CD8-positive, alpha-beta memory T cell (primary cell): ENCODE data around the gene SPACA4. TPM values are rescaled to one million over a fixed set of nuclear protein-coding genes. Genes with fewer than 3 reads are reported as not detected.
"Not testable (repeated sequence)": the region's sequence is repeated elsewhere in the genome, so short reads cannot be mapped to it uniquely, and the experiment has no call there.

Source experiments
- CTCF ChIA-PET: fragments of 350-600 bp; sonication (Branson Sonifier 250); formaldehyde crosslinking; loops from one replicate; lab custom pipeline; 2021; ENCODE audit warnings: antibody characterized with exemption; lab: Charles Lee
- POLR2A ChIA-PET: fragments of 350-600 bp; sonication (Branson Sonifier 250); formaldehyde crosslinking; loops from one replicate; lab custom pipeline; 2021; ENCODE audit warnings: antibody characterized with exemption; lab: Charles Lee
- DNase-seq, 5 donors: peaks; one replicate each; pipeline versions ENCODE4 v3.0.0 to v3.0.0-alpha.2; 2020 to 2022; ENCODE audit warnings: mixed read lengths in 1 of 5
- H3K27ac ChIP-seq: one replicate; pipeline ENCODE4 v1.7.0; 2013; ENCODE audit warnings: low read depth, mild to moderate bottlenecking, low read length, moderate library complexity
- H3K27me3 ChIP-seq: 2 replicates; pipeline ENCODE4 v1.7.0; 2013; ENCODE audit warnings: low read length, mild to moderate bottlenecking; ENCODE audit not compliant: insufficient read depth, poor library complexity, severe bottlenecking
- H3K36me3 ChIP-seq: 2 replicates; pipeline ENCODE4 v1.7.0; 2013; ENCODE audit warnings: mild to moderate bottlenecking, low read length, moderate library complexity; ENCODE audit not compliant: insufficient read depth
- H3K4me1 ChIP-seq: 2 replicates; pipeline ENCODE4 v1.7.0; 2013; ENCODE audit warnings: mild to moderate bottlenecking, low read length, moderate library complexity; ENCODE audit not compliant: insufficient read depth
- H3K4me3 ChIP-seq: 2 replicates; pipeline ENCODE4 v1.7.0; 2013; ENCODE audit warnings: mild to moderate bottlenecking, low read length
- H3K9me3 ChIP-seq: 2 replicates; pipeline ENCODE4 v1.7.0; 2013; ENCODE audit warnings: mild to moderate bottlenecking, low read length
- H3K27ac Mint-ChIP-seq, 8 donors: one replicate each; pipeline ENCODE4 v1.8.0; 2020 to 2021; ENCODE audit warnings: mixed read lengths in 8 of 8, mild to moderate bottlenecking in 6 of 8, inconsistent platforms in 3 of 8, moderate library complexity in 3 of 8
- H3K27me3 Mint-ChIP-seq, 2 donors: one replicate each; pipeline ENCODE4 v1.8.0; 2020 to 2021; ENCODE audit warnings: mixed read lengths in 2 of 2, mild to moderate bottlenecking in 1 of 2, moderate library complexity in 1 of 2
- H3K36me3 Mint-ChIP-seq, 3 donors: one replicate each; pipeline ENCODE4 v1.8.0; 2020 to 2021; ENCODE audit warnings: mixed read lengths in 3 of 3, inconsistent platforms in 1 of 3, mild to moderate bottlenecking in 1 of 3
- H3K4me1 Mint-ChIP-seq, 3 donors: one replicate each; pipeline ENCODE4 v1.8.0; 2020 to 2021; ENCODE audit warnings: mixed read lengths in 3 of 3, inconsistent platforms in 1 of 3, mild to moderate bottlenecking in 1 of 3
- H3K4me3 Mint-ChIP-seq, 7 donors: one replicate each; pipeline ENCODE4 v1.8.0; 2020 to 2021; ENCODE audit warnings: mixed read lengths in 7 of 7, mild to moderate bottlenecking in 6 of 7, moderate library complexity in 4 of 7, inconsistent platforms in 2 of 7
- H3K9me3 Mint-ChIP-seq, 5 donors: one replicate each; pipeline ENCODE4 v1.8.0; 2020 to 2022; ENCODE audit warnings: mixed read lengths in 5 of 5, mild to moderate bottlenecking in 3 of 5, moderate library complexity in 2 of 5, inconsistent platforms in 1 of 5
- polyA plus RNA-seq: library from polyadenylated mRNA; unstranded; fragments of 300-500 nt; fragmentation: Illumina TruSeq; gene quantifications from one replicate; pipeline ENCODE4 v1.2.3, GENCODE V29; 2021
- total RNA-seq, 2 experiments: library from RNA; stranded (reverse); gene quantifications; one replicate each; pipeline ENCODE4 v1.2.3, GENCODE V29; 2021

The SPACA4 gene
- total and polyA plus RNA-seq, 3 experiments from 2014 or later: not detected

DNA sequence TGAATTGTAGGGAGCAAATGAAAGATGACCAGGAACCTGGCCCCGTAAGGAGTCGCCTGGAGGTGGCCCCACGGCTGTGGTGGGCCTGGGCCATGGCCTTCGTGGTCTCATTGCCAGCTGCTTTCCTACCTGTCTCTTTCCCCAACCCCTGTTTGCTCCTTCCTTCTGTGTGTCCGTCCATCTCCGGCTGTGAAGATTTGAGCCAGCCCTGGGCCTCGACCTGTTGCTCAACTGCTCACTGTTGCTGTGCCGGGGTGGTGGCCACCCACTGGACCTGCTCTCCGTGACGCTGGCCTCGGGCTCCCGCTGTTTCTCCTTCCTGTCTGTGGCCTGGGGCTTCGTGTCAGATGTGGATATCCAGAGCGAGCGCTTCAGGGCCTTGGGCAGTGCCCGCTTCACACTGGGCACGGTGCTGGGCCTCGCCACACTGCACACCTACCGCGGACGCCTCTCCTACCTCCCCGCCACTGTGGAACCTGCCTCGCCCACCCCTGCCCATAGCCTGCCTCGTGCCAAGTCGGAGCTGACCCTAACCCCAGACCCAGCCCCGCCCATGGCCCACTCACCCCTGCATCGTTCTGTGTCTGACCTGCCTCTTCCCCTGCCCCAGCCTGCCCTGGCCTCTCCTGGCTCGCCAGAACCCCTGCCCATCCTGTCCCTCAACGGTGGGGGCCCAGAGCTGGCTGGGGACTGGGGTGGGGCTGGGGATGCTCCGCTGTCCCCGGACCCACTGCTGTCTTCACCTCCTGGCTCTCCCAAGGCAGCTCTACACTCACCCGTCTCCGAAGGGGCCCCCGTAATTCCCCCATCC is 22.1 kb downstream of the SPACA4 start:
- Histone ChIP-seq H3K9me3 (no peaks in the 10 kb centered on the region), H3K36me3 (peaks cover 30% of the 10 kb centered on the region), H3K27me3 (no peaks in the 10 kb centered on the region), H3K4me3 (no peak overlapping the region), H3K27ac (no peak overlapping the region), H3K4me1 (peaks cover 16% of the 10 kb centered on the region)
- DNase-seq: no peak
- ChIA-PET POLR2A (interaction anchor here (0.6 to 0.9 kb wide), 3 partner anchors 9 to 70 kb away, joined by 3 to 11 read pairs (median 5); partner anchors contain the start of gene SPHK2), CTCF (no interaction called here)
- peak overlapping the region in 1 of 7 donors; percentile 12 for H3K4me3 Mint-ChIP-seq
- peaks cover 21 to 53% (median 24%) of the 10 kb centered on the region in 3 donors for H3K4me1 Mint-ChIP-seq
- peaks cover 0 to 54% (median 1%) of the 10 kb centered on the region in 3 donors for H3K36me3 Mint-ChIP-seq
- no peaks in the 10 kb centered on the region for H3K27me3 Mint-ChIP-seq
- peak overlapping the region in 1 of 8 donors; percentile 36 for H3K27ac Mint-ChIP-seq
- H3K9me3 Mint-ChIP-seq: no peaks in the 10 kb centered on the region

DNA sequence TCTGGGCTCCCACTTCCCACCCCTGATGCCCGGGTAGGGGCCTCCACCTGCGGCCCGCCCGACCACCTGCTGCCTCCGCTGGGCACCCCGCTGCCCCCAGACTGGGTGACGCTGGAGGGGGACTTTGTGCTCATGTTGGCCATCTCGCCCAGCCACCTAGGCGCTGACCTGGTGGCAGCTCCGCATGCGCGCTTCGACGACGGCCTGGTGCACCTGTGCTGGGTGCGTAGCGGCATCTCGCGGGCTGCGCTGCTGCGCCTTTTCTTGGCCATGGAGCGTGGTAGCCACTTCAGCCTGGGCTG is 22.7 kb downstream of the SPACA4 start:
- H3K4me1 ChIP-seq: peaks cover 19% of the 10 kb centered on the region
- no peak overlapping the region for H3K27ac Mint-ChIP-seq
- peaks cover 18 to 53% (median 22%) of the 10 kb centered on the region in 3 donors for H3K4me1 Mint-ChIP-seq
- peaks cover 30% of the 10 kb centered on the region for H3K36me3 ChIP-seq
- H3K9me3 Mint-ChIP-seq: no peaks in the 10 kb centered on the region
- no peak overlapping the region for H3K27ac ChIP-seq
- H3K4me3 Mint-ChIP-seq: no peak overlapping the region
- CTCF ChIA-PET: no interaction called here
- POLR2A ChIA-PET: interaction anchor here (0.6 to 0.9 kb wide), 2 partner anchors 10 to 71 kb away, joined by 3 to 11 read pairs; partner anchors contain the start of gene SPHK2
- no peaks in the 10 kb centered on the region for H3K27me3 ChIP-seq
- no peaks in the 10 kb centered on the region for H3K9me3 ChIP-seq
- H3K4me3 ChIP-seq: no peak overlapping the region
- no peak for DNase-seq
- peaks cover 0 to 54% (median 0%) of the 10 kb centered on the region in 3 donors for H3K36me3 Mint-ChIP-seq
- no peaks in the 10 kb centered on the region for H3K27me3 Mint-ChIP-seq

DNA sequence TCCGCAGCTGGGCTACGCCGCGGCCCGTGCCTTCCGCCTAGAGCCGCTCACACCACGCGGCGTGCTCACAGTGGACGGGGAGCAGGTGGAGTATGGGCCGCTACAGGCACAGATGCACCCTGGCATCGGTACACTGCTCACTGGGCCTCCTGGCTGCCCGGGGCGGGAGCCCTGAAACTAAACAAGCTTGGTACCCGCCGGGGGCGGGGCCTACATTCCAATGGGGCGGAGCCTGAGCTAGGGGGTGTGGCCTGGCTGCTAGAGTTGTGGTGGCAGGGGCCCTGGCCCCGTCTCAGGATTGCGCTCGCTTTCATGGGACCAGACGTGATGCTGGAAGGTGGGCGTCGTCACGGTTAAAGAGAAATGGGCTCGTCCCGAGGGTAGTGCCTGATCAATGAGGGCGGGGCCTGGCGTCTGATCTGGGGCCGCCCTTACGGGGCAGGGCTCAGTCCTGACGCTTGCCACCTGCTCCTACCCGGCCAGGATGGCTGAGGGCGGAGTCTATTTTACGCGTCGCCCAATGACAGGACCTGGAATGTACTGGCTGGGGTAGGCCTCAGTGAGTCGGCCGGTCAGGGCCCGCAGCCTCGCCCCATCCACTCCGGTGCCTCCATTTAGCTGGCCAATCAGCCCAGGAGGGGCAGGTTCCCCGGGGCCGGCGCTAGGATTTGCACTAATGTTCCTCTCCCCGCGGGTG is 23.2 kb downstream of the SPACA4 start:
- DNase-seq: no peak
- no peaks in the 10 kb centered on the region for H3K27me3 Mint-ChIP-seq
- H3K9me3 ChIP-seq: no peaks in the 10 kb centered on the region
- H3K27me3 ChIP-seq: no peaks in the 10 kb centered on the region
- ChIA-PET CTCF (no interaction called here), POLR2A (interaction anchor here (0.9 kb wide), 1 partner anchor 10 kb away, joined by 3 read pairs; the partner anchor contains the start of gene SPHK2)
- peaks cover 30% of the 10 kb centered on the region for H3K36me3 ChIP-seq
- H3K4me1 Mint-ChIP-seq: peaks cover 20 to 54% (median 22%) of the 10 kb centered on the region in 3 donors
- H3K36me3 Mint-ChIP-seq: peaks cover 0 to 57% (median 0%) of the 10 kb centered on the region in 3 donors
- H3K4me1 ChIP-seq: peaks cover 23% of the 10 kb centered on the region
- H3K4me3 Mint-ChIP-seq: no peak overlapping the region
- H3K9me3 Mint-ChIP-seq: peaks cover 0 to under 1% (median 0%) of the 10 kb centered on the region in 5 donors
- no peak overlapping the region for H3K4me3 ChIP-seq
- no peak overlapping the region for H3K27ac ChIP-seq
- no peak overlapping the region for H3K27ac Mint-ChIP-seq

DNA sequence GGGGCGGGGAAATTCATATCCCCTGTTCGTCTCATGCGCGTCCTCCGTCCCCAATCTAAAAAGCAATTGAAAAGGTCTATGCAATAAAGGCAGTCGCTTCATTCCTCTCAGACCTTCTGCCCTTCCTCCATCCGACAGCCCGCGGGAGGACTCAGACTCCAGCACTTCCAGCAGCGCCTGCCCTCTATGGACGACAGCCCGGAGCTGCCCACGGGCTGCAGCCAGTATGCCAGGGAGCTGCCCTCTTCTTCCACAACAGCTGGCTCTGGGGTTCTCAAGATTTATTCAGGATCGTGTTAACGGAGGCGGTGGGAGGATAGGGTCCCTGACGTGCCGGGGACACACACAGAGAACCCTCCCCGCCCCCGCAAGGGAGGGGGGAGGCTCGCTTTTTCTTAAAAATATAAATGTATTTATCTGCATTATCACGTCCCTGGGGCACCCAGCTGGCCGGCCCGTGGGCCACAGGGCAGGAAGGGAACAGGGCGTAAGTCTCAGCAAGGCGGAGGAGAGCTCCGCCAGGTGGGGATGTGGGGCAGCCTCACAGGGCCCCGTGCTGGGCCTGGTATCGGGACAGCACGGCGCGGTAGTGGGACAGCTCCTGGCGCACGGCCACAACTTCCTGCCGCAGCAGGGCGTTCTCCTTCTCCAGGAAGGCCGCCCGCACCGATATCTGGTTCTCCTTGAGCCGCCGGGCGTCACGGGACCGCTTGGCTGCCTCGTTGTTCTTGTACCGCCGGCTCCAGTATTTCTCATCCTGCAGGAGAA is 23.9 kb downstream of the SPACA4 start:
- Histone ChIP-seq H3K9me3 (no peaks in the 10 kb centered on the region), H3K4me3 (no peak overlapping the region), H3K27ac (no peak overlapping the region), H3K27me3 (no peaks in the 10 kb centered on the region), H3K36me3 (peaks cover 30% of the 10 kb centered on the region), H3K4me1 (peaks cover 29% of the 10 kb centered on the region)
- H3K4me3 Mint-ChIP-seq: no peak overlapping the region
- ChIA-PET POLR2A (interaction anchor here (1.8 kb wide), 1 partner anchor 11 kb away, joined by 4 read pairs; the partner anchor contains the start of genes RPL18 and SPHK2), CTCF (no interaction called here)
- DNase-seq: no peak
- peaks cover 0 to 58% (median 0%) of the 10 kb centered on the region in 3 donors for H3K36me3 Mint-ChIP-seq
- no peak overlapping the region for H3K27ac Mint-ChIP-seq
- H3K27me3 Mint-ChIP-seq: no peaks in the 10 kb centered on the region
- peaks cover 0 to 2% (median 0%) of the 10 kb centered on the region in 5 donors for H3K9me3 Mint-ChIP-seq
- peaks cover 19 to 53% (median 24%) of the 10 kb centered on the region in 3 donors for H3K4me1 Mint-ChIP-seq

DNA sequence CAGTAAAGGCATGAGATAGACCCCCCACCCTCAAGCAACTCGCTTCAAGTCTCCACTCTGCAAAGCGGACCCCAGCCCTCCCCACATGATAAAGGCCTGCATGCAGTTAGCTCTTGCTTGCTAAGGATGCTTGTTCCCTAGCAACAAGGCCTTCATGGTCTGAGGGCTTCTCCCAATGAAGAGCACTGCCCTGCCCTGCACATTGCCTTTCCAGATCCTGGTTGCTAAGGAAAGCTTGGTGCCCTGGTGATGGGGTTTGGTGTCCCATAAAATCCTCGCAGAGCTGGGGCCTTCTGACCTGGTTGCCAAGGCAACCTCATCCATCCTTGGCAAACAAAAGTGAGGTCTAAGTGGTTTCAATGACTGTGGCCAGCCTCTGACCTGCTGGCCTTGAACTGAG is 24.7 kb downstream of the SPACA4 start:
- ChIA-PET POLR2A (interaction anchor here (1.8 kb wide), 1 partner anchor 12 kb away, joined by 4 read pairs; the partner anchor contains the start of genes RPL18 and SPHK2), CTCF (interaction anchor here (1.0 kb wide), 1 partner anchor 15 kb away, joined by 5 read pairs; the partner anchor contains the start of gene CA11)
- Mint-ChIP-seq H3K4me3 (no peak overlapping the region), H3K9me3 (peaks cover 0 to 2% (median 0%) of the 10 kb centered on the region in 5 donors), H3K36me3 (peaks cover 0 to 59% (median 0%) of the 10 kb centered on the region in 3 donors), H3K4me1 (peaks cover 22 to 56% (median 26%) of the 10 kb centered on the region in 3 donors), H3K27ac (peak overlapping the region in 1 of 8 donors; percentile 68), H3K27me3 (no peaks in the 10 kb centered on the region)
- H3K4me1 ChIP-seq: peaks cover 29% of the 10 kb centered on the region
- H3K36me3 ChIP-seq: peaks cover 30% of the 10 kb centered on the region
- H3K9me3 ChIP-seq: no peaks in the 10 kb centered on the region
- no peak for DNase-seq
- H3K27me3 ChIP-seq: no peaks in the 10 kb centered on the region
- no peak overlapping the region for H3K27ac ChIP-seq
- no peak overlapping the region for H3K4me3 ChIP-seq

DNA sequence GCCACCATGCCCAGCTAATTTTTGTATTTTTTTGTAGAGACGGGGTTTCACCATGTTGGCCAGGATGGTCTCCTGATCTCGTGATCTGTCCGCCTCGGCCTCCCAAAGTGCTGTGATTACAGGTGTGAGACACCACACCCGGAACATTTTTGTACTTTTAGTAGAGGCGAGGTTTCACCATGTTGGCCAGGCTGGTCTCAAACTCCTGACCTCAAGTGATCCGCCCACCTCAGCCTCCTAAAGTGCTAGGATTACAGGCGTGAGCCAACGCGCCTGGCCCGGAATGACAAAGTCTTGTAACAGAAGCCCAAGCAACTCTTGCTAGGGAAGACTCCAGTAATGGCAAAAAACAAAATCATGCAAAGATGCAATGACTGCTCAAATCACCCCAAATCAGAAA is 25.7 kb downstream of the SPACA4 start:
- H3K4me1 ChIP-seq: peaks cover 29% of the 10 kb centered on the region
- DNase-seq, H3K9me3 Mint-ChIP-seq, H3K9me3 ChIP-seq, H3K4me3 ChIP-seq, H3K27ac ChIP-seq, H3K27me3 ChIP-seq, H3K27me3 Mint-ChIP-seq: not testable (repeated sequence)
- Mint-ChIP-seq H3K4me1 (peaks cover 18 to 50% (median 22%) of the 10 kb centered on the region in 3 donors), H3K27ac (peak overlapping the region in 6 of 8 donors; percentile 3 to 96 (median 58)), H3K4me3 (peak overlapping the region in 2 of 7 donors; percentile 3 to 36), H3K36me3 (peaks cover 0 to 58% (median 0%) of the 10 kb centered on the region in 3 donors)
- peaks cover 30% of the 10 kb centered on the region for H3K36me3 ChIP-seq
- ChIA-PET POLR2A (interaction anchor here (0.6 kb wide), 2 partner anchors 9 to 23 kb away, joined by 3 read pairs; no protein-coding TSS in a partner anchor), CTCF (interaction anchor here (1.0 to 1.2 kb wide), 3 partner anchors 11 to 14 kb away, joined by 4 to 5 read pairs (median 4); partner anchors contain the start of gene CA11)

DNA sequence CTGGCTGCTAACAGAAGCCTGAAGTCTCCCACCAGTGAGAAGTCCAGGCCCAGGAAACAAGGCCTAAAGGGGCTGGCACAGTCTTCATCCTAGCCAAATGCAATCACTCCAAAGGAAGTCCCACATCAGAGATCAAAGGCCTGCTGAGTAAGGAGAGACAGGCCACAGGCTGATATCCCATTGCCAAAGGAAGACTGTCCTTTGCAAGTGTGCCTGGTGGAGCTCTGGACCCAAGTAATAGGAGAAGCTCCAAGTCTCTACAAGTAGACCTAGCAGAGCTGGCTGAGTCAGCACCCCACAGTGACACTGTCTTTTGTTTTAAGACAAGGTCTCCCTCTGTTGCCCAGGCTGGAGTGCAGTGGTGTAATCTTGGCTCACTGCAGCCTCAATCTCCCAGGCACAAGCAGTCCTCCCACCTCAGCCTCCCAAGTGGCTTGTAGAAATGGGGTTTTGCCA is 26.2 kb downstream of the SPACA4 start:
- Mint-ChIP-seq H3K27ac (peak overlapping the region in 7 of 8 donors; percentile 3 to 96 (median 54)), H3K9me3 (peaks cover 0 to 2% (median 0%) of the 10 kb centered on the region in 5 donors), H3K4me3 (peak overlapping the region in 3 of 7 donors; percentile 3 to 45 (median 36)), H3K27me3 (no peaks in the 10 kb centered on the region), H3K36me3 (peaks cover 0 to 59% (median 0%) of the 10 kb centered on the region in 3 donors), H3K4me1 (peaks cover 18 to 49% (median 21%) of the 10 kb centered on the region in 3 donors)
- peak overlapping the region; percentile 39 for H3K27ac ChIP-seq
- peaks cover 29% of the 10 kb centered on the region for H3K4me1 ChIP-seq
- H3K4me3 ChIP-seq: no peak overlapping the region
- CTCF ChIA-PET: interaction anchor here (1.0 to 2.7 kb wide), 4 partner anchors 9 to 13 kb away, joined by 4 to 9 read pairs (median 4); partner anchors contain the start of gene CA11
- peaks cover 30% of the 10 kb centered on the region for H3K36me3 ChIP-seq
- no peaks in the 10 kb centered on the region for H3K9me3 ChIP-seq
- POLR2A ChIA-PET: interaction anchor here (0.6 to 2.8 kb wide), 5 partner anchors 9 to 22 kb away, joined by 3 to 17 read pairs (median 13); partner anchors contain the start of genes CA11, RPL18 and SPHK2
- no peak for DNase-seq
- no peaks in the 10 kb centered on the region for H3K27me3 ChIP-seq
